K562 treated with DMSO at 1 percent for 4 hours (cell line): ENCODE results near the gene SLC7A11. TPM values are rescaled to one million over a fixed set of nuclear protein-coding genes. Genes with fewer than 3 reads are reported as not detected.

Experiments
- total RNA-seq: library from RNA; unstranded; fragments of 300-600 nt; gene quantifications from 2 replicates; pipeline ENCODE4 v1.2.3, GENCODE V29; 2022; ENCODE audit not compliant: insufficient read depth

SLC7A11 gene
- total RNA-seq, result 17.0 and 20.9 TPM in 2 replicates

GRCh38 chr4:138242076-138242833 lies at the start of gene SLC7A11:
TSS of gene SLC7A11 (minus strand) at chr4:138242349. CDS start at chr4:138242069, 280 bp downstream.

